Omental fat pad (tissue), 4 donors: ENCODE results near the gene SMARCAD1. TPM values are rescaled to one million over a fixed set of nuclear protein-coding genes. Genes with fewer than 3 reads are reported as not detected.
"Not testable (repeated sequence)": the region's sequence is repeated elsewhere in the genome, so short reads cannot be mapped to it uniquely, and the experiment has no call there.

ENCODE experiments used
- ATAC-seq: fragments of 150-250 bp; one replicate; pipeline ENCODE4 v1.9.1; 2016; ENCODE audit warnings: mild to moderate bottlenecking, moderate library complexity; ENCODE audit not compliant: low FRiP score
- DNase-seq: peaks from one replicate; pipeline ENCODE4 v3.0.0-alpha.2; 2019; ENCODE audit warnings: low spot score
- CTCF ChIP-seq, 3 donors: fragments of 450-650 bp; IDR thresholded peaks; one replicate each; pipeline ENCODE4 v1.5.1; 2016 to 2017; ENCODE audit warnings: antibody characterized with exemption in 3 of 3, mild to moderate bottlenecking in 3 of 3, moderate library complexity in 2 of 3
- total RNA-seq, 4 donors: library from RNA; depleted of rRNA; stranded (reverse); fragments of >200 nt; gene quantifications; one replicate each; pipeline ENCODE4 v1.1.0, GENCODE V29; 2016

The SMARCAD1 gene
- total RNA-seq, 4 donors from 2014 or later, result 16.6 to 31.7 (median 18.9) TPM

GRCh38 chr4:94284889-94285288 is 77.2 kb downstream of the SMARCAD1 start:
- ATAC-seq (no peak), DNase-seq (no peak)
- no peak for TF ChIP-seq CTCF (IDR thresholded peaks at IDR 0.05)

GRCh38 chr4:94285666-94286065 is 78.0 kb downstream of the SMARCAD1 start:
- no peak for TF ChIP-seq CTCF (IDR thresholded peaks at IDR 0.05)
- ATAC-seq (no peak), DNase-seq (no peak)

GRCh38 chr4:94290245-94290644 is 82.6 kb downstream of the SMARCAD1 start:
- no peak for DNase-seq
- TF ChIP-seq CTCF (IDR thresholded peaks at IDR 0.05), result no peak

GRCh38 chr4:94293981-94294380 is 86.3 kb downstream of the SMARCAD1 start:
- not testable (repeated sequence) for DNase-seq, ATAC-seq

More at GRCh38 chr4:94290245-94290644, 82.6 kb downstream of the SMARCAD1 start:
- ATAC-seq, result no peak

- not testable (repeated sequence) for DNase-seq, ATAC-seq
Observed at GRCh38 chr4:94295473-94295872, 87.8 kb downstream of the SMARCAD1 start.

GRCh38 chr4:94298725-94299252 is 91.1 kb downstream of the SMARCAD1 start:
- no peak for TF ChIP-seq CTCF (IDR thresholded peaks at IDR 0.05)
- ATAC-seq (no peak), DNase-seq (no peak)

GRCh38 chr4:94302191-94302590 is 94.5 kb downstream of the SMARCAD1 start:
- no peak for TF ChIP-seq CTCF (IDR thresholded peaks at IDR 0.05)

GRCh38 chr4:94304365-94304971 is 96.8 kb downstream of the SMARCAD1 start:
- no peak for TF ChIP-seq CTCF (IDR thresholded peaks at IDR 0.05)
- DNase-seq (no peak), ATAC-seq (no peak)

More at GRCh38 chr4:94302191-94302590, 94.5 kb downstream of the SMARCAD1 start:
- DNase-seq (no peak), ATAC-seq (no peak)
